ENCODE data around the gene CISD1. TPM values are rescaled to one million over a fixed set of nuclear protein-coding genes. Genes with fewer than 3 reads are reported as not detected.

Gene CISD1
- total RNA-seq, 4 donors from 2014 or later: 3.7 to 14.2 (median 6.7) TPM

DNA sequence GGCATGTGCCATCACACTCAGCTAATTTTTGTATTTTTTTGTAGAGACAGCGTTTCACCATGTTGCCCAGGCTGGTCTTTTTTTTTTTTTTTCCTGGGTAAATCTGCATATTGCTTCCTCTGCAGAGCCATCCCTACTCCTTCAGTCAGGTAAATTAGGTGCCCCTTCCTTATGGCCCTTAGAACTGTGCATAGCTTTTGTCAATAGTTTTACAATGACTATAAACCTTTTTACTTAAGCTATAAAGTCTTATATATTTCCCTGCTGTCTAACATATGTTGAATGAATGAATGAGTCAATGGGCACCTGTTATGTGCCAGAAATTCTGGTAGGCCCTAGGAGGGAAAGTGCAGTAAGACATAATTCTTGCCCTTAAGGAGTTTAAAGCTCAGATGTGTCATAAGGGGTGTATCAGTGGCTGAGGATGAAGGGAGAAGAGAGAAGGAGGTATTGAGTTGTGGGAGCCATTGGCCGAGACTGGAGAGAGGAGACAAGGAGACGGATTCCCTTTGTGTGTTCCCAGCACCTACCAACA is 35.2 kb downstream of the CISD1 start:
- Histone ChIP-seq H3K36me3 (no peaks in the 10 kb centered on the region), H3K4me3 (no peak overlapping the region), H3K27me3 (no peaks in the 10 kb centered on the region), H3K9me3 (no peaks in the 10 kb centered on the region), H3K27ac (no peak overlapping the region), H3K4me1 (peaks cover 0 to 4% (median 0%) of the 10 kb centered on the region in 4 donors)
- TF ChIP-seq EP300 (IDR thresholded peaks at IDR 0.05): no peak
- TF ChIP-seq, protein P1, sequence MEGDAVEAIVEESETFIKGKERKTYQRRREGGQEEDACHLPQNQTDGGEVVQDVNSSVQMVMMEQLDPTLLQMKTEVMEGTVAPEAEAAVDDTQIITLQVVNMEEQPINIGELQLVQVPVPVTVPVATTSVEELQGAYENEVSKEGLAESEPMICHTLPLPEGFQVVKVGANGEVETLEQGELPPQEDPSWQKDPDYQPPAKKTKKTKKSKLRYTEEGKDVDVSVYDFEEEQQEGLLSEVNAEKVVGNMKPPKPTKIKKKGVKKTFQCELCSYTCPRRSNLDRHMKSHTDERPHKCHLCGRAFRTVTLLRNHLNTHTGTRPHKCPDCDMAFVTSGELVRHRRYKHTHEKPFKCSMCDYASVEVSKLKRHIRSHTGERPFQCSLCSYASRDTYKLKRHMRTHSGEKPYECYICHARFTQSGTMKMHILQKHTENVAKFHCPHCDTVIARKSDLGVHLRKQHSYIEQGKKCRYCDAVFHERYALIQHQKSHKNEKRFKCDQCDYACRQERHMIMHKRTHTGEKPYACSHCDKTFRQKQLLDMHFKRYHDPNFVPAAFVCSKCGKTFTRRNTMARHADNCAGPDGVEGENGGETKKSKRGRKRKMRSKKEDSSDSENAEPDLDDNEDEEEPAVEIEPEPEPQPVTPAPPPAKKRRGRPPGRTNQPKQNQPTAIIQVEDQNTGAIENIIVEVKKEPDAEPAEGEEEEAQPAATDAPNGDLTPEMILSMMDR (IDR thresholded peaks at IDR 0.05): no peak
- TF ChIP-seq POLR2A (IDR thresholded peaks at IDR 0.05): no peak
- 73 to 74% methylated on average over 3 of the region's 3 CpGs for WGBS, 2 donors
- no peak for DNase-seq (ENCODE audit: low spot score in 2 of 2)

DNA sequence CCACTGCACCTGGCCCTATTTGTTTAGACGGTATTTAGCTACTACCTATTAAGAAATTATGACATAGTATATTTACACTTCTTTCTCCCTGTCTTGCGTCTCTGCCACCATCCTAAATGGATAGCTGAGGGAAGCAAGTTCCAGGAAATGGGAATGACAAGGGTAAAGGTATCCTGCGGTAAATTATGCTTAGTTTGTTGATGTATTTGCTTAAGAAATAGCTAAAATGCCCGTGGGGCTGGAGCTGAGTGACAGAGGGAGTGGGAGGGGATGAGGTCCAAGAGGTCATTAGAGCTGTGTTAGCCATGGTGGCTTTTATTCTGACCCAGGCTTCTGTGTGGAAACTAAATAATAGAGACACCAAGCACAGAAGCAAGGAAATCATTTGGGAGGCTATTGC is 36.9 kb downstream of the CISD1 start:
- Histone ChIP-seq H3K27me3 (peaks cover 0 to 5% of the 10 kb centered on the region in 2 donors), H3K36me3 (no peaks in the 10 kb centered on the region), H3K27ac (no peak overlapping the region), H3K4me3 (no peak overlapping the region), H3K9me3 (no peaks in the 10 kb centered on the region), H3K4me1 (no peaks in the 10 kb centered on the region)
- TF ChIP-seq, protein P1 (IDR thresholded peaks at IDR 0.05): no peak
- no peak for TF ChIP-seq POLR2A (IDR thresholded peaks at IDR 0.05)
- no peak for TF ChIP-seq EP300 (IDR thresholded peaks at IDR 0.05)
- WGBS, 2 donors: 56 to 60% methylated on average over 4 of the region's 4 CpGs
- no peak for DNase-seq (ENCODE audit: low spot score in 2 of 2)

DNA sequence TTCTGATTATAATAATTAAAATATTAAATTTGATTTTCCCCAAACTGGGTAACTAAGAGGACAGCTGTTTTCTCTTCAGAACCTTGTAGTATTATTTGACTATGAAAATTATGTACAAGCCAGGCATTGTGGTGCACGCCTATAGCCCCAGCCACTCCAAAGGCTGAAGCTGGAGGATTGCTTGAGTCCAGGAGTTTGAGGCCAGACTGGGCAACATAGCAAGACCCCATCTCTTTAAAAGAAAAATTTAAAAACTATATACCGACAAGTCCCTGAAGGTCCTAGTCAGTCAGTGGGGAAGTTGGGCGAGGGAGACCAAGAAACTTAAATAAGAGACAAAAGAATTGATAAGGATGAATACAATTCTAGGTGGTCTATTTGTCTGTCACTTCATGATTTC is 38.7 kb downstream of the CISD1 start:
- Histone ChIP-seq H3K27me3 (peaks cover 0 to 5% of the 10 kb centered on the region in 2 donors), H3K36me3 (no peaks in the 10 kb centered on the region), H3K4me3 (no peak overlapping the region), H3K9me3 (no peaks in the 10 kb centered on the region), H3K27ac (no peak overlapping the region), H3K4me1 (no peaks in the 10 kb centered on the region)
- WGBS, 2 donors: 89 to 98% methylated on average over 3 of the region's 3 CpGs
- DNase-seq (ENCODE audit: low spot score in 2 of 2): no peak
- TF ChIP-seq POLR2A (IDR thresholded peaks at IDR 0.05) (no peak), EP300 (IDR thresholded peaks at IDR 0.05) (no peak)
- TF ChIP-seq, protein P1 (IDR thresholded peaks at IDR 0.05): no peak

DNA sequence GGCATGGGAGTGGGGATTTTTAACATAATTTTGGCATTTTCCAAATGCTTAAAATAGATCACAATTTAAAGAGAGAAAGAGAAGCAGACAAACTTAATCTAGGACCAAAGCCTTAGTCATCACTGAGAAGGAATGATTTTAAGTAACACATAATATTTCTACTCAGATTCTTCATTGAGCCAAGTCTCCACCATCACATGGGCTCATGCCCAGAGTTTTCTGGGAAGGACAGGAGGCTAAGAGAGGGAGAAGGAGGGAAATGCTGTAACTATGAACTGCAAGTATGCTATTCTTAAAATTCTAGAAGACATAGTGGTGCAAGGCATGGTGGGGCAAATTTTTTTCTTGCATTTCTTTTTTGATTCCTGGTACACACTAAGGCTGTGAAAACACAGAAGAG is 42.1 kb downstream of the CISD1 start:
- TF ChIP-seq EP300 (IDR thresholded peaks at IDR 0.05): no peak
- TF ChIP-seq, protein P1 (IDR thresholded peaks at IDR 0.05): no peak
- no peak for TF ChIP-seq POLR2A (IDR thresholded peaks at IDR 0.05)
- peaks cover 0 to 5% of the 10 kb centered on the region in 2 donors for H3K27me3 ChIP-seq

DNA sequence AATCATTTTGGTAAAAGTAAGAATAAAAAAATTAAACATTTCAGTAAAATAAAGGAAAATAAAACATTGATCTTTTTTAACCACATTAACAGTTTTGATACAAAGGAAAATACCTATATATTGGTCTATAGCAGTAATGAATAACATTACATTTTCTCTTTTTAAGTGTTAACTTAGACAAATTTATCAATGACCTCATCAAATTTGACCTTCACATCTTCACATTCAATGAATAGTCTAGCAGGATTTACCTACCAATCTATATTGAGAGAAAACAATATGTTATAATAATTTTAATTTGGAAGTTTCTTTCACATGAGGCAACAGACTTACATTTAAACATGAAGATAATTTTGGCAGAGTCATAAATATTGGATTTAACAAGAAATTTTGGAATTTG is 47.9 kb downstream of the CISD1 start:
- no peaks in the 10 kb centered on the region for H3K27me3 ChIP-seq
- H3K4me3 ChIP-seq: no peak overlapping the region
- no peaks in the 10 kb centered on the region for H3K9me3 ChIP-seq
- TF ChIP-seq EP300 (IDR thresholded peaks at IDR 0.05): no peak
- TF ChIP-seq POLR2A (IDR thresholded peaks at IDR 0.05): no peak
- TF ChIP-seq, protein P1 (IDR thresholded peaks at IDR 0.05): no peak
- no peak overlapping the region for H3K27ac ChIP-seq
- DNase-seq (ENCODE audit: low spot score in 2 of 2): no peak
- H3K4me1 ChIP-seq: no peaks in the 10 kb centered on the region
- no peaks in the 10 kb centered on the region for H3K36me3 ChIP-seq

More for the DNA sequence above, 42.1 kb downstream of the CISD1 start:
- Histone ChIP-seq H3K9me3 (no peaks in the 10 kb centered on the region), H3K4me3 (no peak overlapping the region), H3K4me1 (no peaks in the 10 kb centered on the region), H3K36me3 (no peaks in the 10 kb centered on the region), H3K27ac (no peak overlapping the region)
- no peak for DNase-seq (ENCODE audit: low spot score in 2 of 2)
